GM11168 (cell line): ENCODE results near the gene TLCD3A.
"Not testable (repeated sequence)": the region's sequence is repeated elsewhere in the genome, so short reads cannot be mapped to it uniquely, and the experiment has no call there.

Experiments used
- in situ Hi-C: fragments of 300-500 bp; cut with MboI; formaldehyde crosslinking; loops from one replicate; pipeline ENCODE4 v1.12.0; 2022; ENCODE audit warnings: low sequenced_read_pairs; ENCODE audit not compliant: unreplicated experiment

The TLCD3A gene

DNA sequence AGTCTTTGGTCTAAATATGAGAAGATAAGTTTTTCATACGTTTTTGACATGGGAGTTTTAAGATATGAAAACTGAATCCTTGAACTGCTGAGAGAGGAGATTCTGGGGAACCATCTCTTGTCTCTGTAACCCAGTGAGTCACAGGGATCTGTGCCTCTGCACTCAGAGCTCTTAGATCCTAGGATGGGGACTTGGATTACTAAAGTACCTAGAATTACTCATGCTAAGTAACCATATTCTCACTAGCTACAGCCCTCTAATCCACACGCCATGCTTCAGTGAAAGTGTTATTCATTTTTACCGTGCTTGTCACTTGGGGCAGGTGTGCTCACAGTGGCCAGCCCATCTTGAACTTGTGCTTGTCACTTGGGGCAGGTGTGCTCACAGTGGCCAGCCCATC is 51.7 kb downstream of the TLCD3A start:
- in situ Hi-C loops, result no loop called here

DNA sequence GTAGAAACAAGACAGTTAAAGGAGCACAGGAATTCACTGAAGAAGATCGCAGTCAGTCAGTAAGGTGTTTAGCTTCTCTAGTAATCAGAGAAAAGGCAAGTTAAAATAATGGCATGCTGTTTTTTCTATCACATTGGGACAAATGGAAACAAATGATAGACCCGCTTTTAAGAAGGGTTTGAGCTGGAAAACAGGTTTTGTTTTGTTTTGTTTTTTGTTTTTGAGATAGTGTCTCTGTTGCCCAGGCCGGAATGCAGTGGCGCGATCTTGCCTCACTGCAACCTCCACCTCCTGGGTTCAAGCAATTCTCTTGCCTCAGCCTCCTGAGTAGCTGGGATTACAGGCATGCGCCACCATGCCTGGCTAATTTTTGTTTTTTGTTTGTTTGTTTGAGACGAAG is 53.5 kb downstream of the TLCD3A start:
- in situ Hi-C loops, result not testable (repeated sequence)

DNA sequence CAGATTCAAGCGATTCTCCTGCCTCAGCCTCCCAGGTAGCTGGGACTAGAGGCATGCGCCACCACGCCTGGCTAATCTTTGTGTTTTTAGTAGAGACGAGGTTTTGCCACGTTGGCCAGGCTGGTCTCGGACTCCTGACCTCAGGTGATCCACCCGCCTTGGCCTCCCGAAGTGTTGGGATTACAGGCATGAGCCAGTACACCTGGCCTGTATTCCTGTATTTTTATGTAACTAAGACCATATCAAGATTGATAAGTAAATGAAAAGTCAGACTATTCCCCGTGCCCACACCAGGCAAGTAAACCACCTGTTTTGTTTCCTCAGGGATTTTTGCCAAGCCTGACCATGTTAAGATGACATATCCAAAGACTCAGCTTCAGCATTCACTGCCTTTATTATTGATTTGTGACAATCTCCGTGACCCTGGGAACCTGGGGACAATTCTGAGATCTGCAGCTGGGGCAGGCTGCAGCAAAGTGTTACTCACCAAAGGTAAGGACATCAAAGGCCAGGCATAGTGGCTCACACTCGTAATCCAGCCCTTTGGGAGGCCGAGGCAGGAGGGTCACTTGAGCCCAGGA is 55.3 kb downstream of the TLCD3A start:
- in situ Hi-C loops, result no loop called here

DNA sequence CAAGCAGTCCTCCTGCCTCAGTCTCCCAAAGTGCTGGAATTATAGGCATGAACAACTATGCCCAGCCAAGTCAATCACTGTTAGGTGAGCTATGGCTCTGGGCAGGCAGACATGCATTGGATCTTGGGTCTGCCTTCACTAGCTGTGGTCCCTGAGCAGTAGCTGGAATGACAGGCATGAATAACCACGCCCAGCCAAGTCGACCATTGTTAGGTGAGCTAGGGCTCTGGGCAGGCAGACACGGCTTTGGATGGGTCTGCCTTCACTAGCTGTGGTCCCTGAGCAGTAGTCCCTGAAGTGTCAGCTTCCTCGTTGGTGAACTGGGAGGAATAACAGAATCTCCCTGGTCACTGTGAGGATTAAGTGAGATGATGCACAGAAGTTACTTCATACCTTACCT is 56.2 kb downstream of the TLCD3A start:
- in situ Hi-C loops, result no loop called here

DNA sequence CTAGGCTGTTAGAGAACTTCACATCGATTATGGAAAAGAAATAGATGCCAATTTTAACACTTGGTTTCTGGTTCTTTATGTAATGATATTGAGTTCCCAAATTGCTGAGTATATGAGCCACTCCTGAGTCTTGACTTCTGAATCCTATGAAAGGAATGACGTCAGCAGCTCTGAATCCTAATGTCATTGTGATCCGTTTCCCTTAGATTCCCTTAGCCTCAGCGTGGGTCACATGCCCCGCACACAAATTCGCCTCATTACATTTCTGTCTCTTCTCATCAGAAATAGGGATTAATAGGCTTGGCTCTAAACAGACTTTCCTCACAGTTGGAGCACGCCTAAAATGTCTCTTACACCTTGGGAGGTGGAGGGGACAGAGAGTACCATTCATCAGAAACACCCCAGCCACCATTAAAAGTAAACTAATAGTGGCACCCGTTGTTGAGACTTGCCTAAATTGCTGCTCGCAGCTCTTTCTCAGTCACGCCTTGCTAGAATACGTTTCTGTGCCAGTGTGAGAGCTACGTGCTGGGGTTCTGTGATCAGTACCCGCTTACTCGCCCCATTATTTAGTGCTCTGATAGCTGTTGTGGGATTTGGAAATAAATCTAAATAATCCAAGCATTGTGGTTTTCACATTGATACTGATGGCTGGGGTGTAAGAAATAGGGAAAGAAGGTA is 56.9 kb downstream of the TLCD3A start:
- in situ Hi-C loops, result no loop called here

DNA sequence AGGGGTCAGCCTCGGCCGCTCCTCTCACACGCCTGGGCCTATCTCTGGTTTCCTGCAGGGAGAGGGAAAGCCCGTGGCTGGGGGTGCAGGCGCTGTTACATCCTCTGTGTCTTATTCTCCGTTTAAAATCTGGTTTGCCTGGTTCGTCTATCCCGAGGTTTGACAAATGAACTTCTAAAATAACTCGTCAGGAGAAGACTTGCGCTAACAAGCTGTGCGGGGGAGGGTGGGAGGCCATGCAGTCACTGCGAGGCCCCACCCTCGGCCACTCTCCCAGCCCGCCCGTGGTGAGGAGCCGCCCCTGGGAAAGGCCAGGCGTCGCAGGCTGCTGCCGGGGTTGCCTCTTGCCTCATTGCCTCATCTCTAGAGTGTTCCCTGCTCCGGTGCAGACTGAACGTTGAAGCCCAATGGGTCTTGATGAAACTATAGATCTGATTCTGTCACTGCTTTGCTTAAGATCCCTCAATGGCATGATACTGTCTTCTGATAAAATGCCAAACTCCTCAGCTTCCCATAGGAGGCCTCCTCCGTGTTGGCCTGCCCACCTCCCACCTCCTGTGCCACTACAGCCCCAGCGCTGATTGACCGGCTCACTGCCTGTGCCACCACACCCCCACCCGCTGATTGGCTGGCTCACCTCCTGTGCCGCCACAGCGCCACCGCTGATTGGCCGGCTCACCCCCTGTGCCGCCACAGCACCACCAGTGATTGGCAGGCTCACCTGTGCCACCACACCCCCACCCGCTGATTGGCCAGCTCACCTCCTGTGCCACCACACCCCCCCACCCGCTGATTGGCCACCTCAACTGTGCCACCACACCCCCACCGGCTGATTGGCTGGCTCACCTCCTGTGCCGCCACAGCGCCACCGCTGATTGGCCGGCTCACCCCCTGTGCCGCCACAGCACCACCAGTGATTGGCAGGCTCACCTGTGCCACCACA is 57.8 kb downstream of the TLCD3A start:
- in situ Hi-C loops, result loop anchor here (10.0 kb wide), 1 partner anchor 195 kb away; no protein-coding TSS in a partner anchor

DNA sequence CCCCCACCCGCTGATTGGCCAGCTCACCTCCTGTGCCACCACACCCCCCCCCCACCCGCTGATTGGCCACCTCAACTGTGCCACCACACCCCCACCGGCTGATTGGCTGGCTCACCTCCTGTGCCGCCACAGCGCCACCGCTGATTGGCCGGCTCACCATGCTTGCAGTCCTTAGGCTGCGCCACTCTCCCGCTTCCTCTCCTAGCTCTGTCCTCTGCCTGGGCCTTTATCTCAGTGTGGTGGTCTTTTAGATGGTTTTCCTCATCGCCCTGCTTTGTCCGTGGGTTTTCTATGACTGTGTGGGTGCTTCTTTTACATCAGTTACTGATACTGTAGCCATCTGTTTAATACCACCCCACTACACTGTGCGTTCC is 58.5 kb downstream of the TLCD3A start:
- in situ Hi-C loops, result loop anchor here (10.0 kb wide), 1 partner anchor 194 kb away; no protein-coding TSS in a partner anchor

DNA sequence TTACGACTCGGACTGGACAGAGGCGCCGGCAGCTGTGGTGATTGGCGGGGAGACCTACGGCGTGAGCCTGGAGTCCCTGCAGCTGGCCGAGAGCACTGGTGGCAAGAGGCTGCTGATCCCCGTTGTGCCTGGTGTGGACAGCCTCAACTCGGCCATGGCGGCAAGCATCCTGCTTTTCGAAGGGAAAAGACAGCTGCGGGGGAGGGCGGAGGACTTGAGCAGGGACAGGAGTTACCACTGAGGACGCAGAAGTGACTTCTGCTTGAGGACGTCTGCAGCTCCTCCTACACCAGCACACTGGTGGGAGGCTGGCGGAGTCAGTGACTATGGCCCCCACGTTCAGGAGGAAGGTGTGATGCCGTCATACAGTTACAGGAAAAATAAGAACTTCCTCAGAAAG is 59.4 kb downstream of the TLCD3A start:
- in situ Hi-C loops, result loop anchor here (10.0 kb wide), 1 partner anchor 193 kb away; no protein-coding TSS in a partner anchor

DNA sequence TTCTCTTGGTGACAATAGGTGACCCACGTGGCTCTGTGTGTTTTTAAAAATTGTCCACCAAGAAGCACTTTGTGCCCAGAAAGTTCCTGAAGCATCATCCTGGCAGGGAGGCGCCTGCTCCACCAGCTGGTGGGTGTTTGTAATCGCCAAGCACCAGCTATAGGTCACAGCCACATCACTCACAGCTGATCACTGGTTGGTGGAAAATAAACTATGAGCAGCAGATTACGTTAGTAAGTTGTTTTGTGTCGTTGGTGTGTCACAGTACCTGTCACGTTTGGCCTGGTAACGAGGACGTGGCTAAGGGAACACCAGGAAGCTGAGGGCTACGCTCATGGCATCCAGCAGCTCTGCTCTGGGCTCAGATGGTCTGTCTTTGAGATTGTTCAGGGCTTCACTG is 59.9 kb downstream of the TLCD3A start:
- in situ Hi-C loops, result loop anchor here (10.0 kb wide), 1 partner anchor 193 kb away; no protein-coding TSS in a partner anchor
